AG10803 (cell line): ENCODE results near the gene LIMS1.
"Not testable (repeated sequence)": the region's sequence is repeated elsewhere in the genome, so short reads cannot be mapped to it uniquely, and the experiment has no call there.

Source experiments
- DNase-seq: peaks from one replicate; pipeline ENCODE4 v3.0.0; 2010; ENCODE audit warnings: low read depth
- H3K4me3 ChIP-seq: 2 replicates; pipeline ENCODE4 v1.5.1; 2011; ENCODE audit warnings: mild to moderate bottlenecking, low read length, control low read depth
- TF ChIP-seq, protein P1 (sequence below): conservative IDR thresholded peaks from 2 replicates; pipeline ENCODE4 v1.5.1; 2011; ENCODE audit warnings: mild to moderate bottlenecking, low read length, control low read depth, inconsistent platforms

Gene LIMS1

DNA sequence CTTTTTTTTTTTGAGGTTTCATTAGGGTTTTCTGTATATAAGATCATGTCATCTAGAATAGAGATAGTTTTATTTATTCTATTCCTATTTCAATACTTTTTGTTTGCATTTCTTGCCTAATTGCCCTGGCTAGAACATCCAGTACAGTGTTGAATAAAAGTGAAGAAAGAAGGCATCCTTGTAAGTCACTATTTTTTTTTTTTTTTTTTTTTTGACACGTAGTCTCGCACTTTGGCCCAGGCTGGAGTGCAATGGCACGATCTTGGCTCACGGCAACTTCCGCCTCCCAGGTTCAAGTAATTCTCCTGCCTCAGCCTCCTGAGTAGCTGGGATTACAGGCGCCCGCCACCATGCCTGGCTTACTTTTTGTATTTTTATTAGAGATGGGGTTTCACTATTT lies 157.2 kb downstream of the LIMS1 start:
- DNase-seq: no peak
- H3K4me3 ChIP-seq: no peak overlapping the region
- TF ChIP-seq, protein P1, sequence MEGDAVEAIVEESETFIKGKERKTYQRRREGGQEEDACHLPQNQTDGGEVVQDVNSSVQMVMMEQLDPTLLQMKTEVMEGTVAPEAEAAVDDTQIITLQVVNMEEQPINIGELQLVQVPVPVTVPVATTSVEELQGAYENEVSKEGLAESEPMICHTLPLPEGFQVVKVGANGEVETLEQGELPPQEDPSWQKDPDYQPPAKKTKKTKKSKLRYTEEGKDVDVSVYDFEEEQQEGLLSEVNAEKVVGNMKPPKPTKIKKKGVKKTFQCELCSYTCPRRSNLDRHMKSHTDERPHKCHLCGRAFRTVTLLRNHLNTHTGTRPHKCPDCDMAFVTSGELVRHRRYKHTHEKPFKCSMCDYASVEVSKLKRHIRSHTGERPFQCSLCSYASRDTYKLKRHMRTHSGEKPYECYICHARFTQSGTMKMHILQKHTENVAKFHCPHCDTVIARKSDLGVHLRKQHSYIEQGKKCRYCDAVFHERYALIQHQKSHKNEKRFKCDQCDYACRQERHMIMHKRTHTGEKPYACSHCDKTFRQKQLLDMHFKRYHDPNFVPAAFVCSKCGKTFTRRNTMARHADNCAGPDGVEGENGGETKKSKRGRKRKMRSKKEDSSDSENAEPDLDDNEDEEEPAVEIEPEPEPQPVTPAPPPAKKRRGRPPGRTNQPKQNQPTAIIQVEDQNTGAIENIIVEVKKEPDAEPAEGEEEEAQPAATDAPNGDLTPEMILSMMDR: no peak

DNA sequence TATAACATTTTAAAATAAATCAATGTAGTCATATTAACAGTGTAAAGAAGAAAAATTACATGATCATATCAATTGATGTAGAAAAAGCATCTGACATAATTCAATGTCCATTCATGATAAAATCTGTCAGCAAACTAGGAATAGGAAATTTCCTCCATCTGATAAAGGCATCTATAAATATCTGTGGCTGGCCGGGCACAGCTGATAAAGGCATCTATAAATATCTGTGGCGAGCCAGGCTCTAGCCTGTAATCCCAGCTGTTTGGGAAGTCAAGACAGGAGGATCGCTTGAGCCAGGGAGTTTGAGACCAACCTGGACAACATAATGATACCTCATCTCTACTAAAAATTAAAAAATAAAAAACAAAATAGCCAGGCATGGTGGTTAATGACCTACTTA lies 166.9 kb downstream of the LIMS1 start:
- TF ChIP-seq, protein P1: no peak
- DNase-seq: no peak
- no peak overlapping the region for H3K4me3 ChIP-seq

GRCh38 chr2:108701806-108702205 lies 167.5 kb downstream of the LIMS1 start:
- TF ChIP-seq, protein P1: no peak
- no peak for DNase-seq

GRCh38 chr2:108704871-108705270 lies 170.6 kb downstream of the LIMS1 start:
- no peak overlapping the region for H3K4me3 ChIP-seq

More at GRCh38 chr2:108701806-108702205, 167.5 kb downstream of the LIMS1 start:
- no peak overlapping the region for H3K4me3 ChIP-seq

DNA sequence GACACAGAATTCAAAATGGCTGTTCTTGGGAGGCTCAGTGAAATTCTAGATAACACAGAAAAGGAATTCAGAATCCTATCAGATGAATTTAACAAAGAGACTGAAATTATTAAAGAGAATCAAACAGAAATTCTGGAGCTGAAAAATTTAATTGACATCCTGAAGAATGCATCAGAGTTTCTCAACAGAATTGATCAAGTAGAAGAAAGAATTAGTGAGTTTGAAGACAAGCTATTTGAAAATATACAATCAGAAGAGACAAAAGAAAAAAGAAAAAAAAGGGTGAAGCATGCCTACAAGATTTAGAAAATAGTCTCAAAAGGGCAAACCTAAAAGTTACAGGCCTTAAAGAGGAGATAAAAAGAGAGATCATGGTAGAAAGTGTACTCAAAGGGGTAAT lies 173.0 kb downstream of the LIMS1 start:
- no peak for DNase-seq
- H3K4me3 ChIP-seq: no peak overlapping the region
- TF ChIP-seq, protein P1: no peak

More at GRCh38 chr2:108704871-108705270, 170.6 kb downstream of the LIMS1 start:
- TF ChIP-seq, protein P1: no peak
- no peak for DNase-seq

- H3K4me3 ChIP-seq, DNase-seq: not testable (repeated sequence)
Measured at GRCh38 chr2:108716971-108717370, 182.7 kb downstream of the LIMS1 start.

DNA sequence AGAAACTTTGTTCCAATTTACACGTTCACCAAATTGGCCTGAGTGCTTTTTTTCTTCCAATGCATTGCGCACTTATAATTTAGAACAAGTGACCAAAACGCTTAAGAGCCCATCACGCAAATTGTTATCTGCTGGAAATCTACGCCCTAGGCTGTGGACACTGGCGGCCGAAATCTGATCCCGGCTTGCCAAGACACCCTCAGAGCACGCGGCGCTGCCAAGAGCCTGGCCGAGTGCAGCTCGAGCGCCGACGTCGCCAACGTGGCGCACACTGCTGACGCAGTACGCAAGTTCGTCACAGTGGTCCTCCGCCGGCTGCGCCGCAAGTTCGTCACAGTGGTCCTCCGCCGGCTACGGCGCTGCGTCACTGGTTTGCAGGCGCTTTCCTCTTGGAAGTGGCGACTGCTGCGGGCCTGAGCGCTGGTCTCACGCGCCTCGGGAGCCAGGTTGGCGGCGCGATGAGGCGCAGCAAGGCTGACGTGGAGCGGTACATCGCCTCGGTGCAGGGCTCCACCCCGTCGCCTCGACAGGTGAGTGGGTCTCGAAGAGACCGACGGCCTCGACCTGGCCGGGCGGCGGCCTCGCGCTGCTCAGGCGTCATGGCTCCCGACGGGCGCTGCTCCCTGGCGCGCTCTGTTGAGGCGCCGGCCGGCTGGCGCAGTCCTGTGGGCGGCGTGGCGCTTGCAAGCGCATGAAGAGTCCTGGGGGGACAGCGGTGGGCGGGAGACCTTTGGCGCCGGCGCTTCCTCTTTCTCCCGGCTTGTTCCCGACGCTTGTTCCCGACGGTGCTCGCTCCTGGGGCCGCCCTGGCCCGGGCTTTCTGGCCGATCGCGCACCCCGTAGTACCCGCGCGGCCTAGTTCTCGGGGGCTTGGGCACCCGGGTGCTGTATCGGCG lies 185.1 kb downstream of the LIMS1 start, which contains the start of gene RANBP2:
RANBP2 (plus strand) TSS at position 334 of the 896 bp plus-strand sequence; CDS start at position 459, 125 bp downstream.
- peak; percentile 98 for DNase-seq
- H3K4me3 ChIP-seq: peak within 1 kb of the TSS; percentile 86
- TF ChIP-seq, protein P1: no peak

DNA sequence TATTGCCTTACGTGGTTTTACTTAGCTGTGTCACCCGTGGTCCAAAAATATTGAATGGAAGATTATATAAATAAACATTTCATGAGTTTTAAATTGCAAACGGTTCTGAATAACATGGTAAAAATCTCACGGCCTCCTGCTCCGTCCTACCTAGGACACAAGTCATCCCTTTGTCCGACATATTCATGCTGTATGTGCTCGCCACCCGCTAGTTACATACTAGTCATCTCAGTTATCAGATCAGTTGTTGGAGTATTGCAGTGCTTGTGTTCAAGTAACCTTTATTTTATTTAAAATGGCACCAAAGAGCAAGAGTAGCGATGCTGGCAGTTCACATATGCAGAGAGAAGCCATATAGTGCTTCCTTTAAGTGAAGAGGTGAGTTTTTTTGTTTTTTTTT lies 191.8 kb downstream of the LIMS1 start:
- DNase-seq, H3K4me3 ChIP-seq: not testable (repeated sequence)

DNA sequence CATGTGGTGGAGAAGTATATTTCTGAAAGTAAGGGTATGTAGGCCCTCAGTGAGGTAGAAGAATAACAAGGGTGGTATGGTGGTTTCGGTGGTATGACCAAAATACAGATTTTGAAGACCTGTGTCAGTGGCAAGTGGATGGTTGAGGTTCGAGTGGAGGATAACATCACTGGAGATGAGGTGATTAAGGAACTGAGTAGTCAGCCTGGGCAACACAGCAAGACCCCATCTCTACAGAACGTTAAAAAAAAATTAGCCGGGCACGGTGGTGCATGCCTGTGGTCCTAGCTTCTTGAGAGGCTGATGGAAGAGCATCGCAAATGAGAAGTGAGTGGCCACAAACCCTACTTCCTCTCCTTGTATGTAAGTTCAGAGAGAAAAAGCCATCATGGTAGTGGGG lies 200.4 kb downstream of the LIMS1 start:
- not testable (repeated sequence) for DNase-seq, H3K4me3 ChIP-seq
